Measurements from ENCODE around the gene TMEM106B.
"Not testable (repeated sequence)": the region's sequence is repeated elsewhere in the genome, so short reads cannot be mapped to it uniquely, and the experiment has no call there.

The TMEM106B gene

GRCh38 chr7:12211054-12211710, at the start of gene TMEM106B:
Gene TMEM106B, plus strand, starts transcription at chr7:12211294. Its CDS starts 3,517 bp downstream, at chr7:12214811.
- DNase-seq (ENCODE audit: low spot score) = peak; percentile 91

DNA sequence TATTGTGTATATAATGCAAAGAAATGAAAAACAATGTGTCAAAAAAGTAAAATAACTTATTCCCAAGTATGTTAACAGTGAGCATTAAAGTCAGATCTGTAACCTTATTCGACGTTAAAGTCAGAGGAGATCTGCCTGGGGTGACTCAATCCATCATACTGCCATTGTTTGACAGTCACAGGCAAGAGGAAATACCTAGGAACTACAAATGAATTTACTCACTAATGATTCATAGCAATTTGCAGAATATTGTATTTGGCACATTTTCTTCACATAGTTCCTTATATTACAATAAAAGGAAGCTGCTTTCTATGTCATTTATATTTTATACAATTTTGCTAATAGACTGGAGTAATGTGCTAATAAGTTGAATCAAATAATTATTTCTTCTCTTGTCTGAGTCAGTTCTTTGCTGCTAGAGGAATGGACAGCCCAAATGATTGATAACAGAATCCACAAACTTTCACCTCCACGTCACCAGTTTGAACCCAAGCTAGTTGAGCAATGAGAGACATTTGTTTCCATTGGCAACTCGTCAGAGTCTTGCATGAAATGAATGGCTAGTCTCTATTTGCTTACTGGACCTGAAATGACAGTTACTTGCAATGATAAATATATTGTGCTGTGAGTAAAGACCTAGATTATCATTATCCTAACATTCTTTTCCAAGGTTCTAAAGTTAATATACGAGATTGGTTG, 48.5 kb upstream of the TMEM106B start:
- DNase-seq (ENCODE audit: low spot score) = peak; percentile 22

DNA sequence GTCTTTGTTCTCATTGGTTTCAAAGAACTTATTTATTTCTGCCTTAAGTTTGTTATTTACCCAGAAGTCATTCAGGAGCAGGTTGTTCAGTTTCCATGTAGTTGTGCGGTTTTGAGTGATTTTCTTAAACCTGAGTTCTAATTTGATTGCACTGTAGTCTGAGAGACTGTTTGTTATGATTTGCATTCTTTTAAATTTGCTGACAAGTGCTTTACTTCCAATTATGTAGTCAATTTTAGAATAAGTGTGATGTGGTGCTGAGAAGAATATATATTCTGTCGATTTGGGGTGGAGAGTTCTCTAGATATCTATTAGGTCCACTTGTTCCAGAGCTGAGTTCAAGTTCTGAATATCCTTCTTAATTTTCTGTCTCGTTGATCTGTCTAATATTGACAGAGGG, 43.0 kb upstream of the TMEM106B start:
- not testable (repeated sequence) for DNase-seq (ENCODE audit: low spot score)

GRCh38 chr7:12169981-12170820, 40.9 kb upstream of the TMEM106B start:
- DNase-seq (ENCODE audit: low spot score) = not testable (repeated sequence)

GRCh38 chr7:12173671-12174070, 37.4 kb upstream of the TMEM106B start:
- DNase-seq (ENCODE audit: low spot score) = no peak

GRCh38 chr7:12174931-12175330, 36.2 kb upstream of the TMEM106B start:
- DNase-seq (ENCODE audit: low spot score) = no peak

DNA sequence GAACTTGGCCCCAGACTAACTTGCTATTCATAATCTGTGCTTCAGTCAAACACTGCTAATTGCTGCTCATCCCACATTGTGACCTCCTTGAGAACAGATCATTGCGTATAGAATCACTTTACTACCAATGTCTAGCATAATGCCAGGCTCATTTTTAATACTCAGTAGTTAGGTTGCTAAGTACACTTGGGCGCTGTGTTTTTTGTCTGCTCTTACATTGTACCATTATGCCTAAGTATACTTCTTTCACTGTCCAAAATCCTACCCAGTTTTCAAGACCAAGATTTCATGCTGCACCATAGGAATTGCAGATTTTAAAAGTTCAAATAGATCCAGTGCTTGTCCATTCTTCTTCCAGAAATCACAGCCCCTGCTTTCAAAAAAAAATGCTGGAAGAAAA, 32.8 kb upstream of the TMEM106B start:
- no peak for DNase-seq (ENCODE audit: low spot score)

GRCh38 chr7:12194426-12194825, 16.7 kb upstream of the TMEM106B start:
- no peak for DNase-seq (ENCODE audit: low spot score)

- no peak for DNase-seq (ENCODE audit: low spot score)
These were observed 14.7 kb upstream of the TMEM106B start for GRCh38 chr7:12196386-12196785.

GRCh38 chr7:12199363-12199762, 11.7 kb upstream of the TMEM106B start:
- DNase-seq (ENCODE audit: low spot score) = no peak

- DNase-seq (ENCODE audit: low spot score) = no peak
These were observed 4.0 kb upstream of the TMEM106B start for GRCh38 chr7:12207046-12207445.

- DNase-seq (ENCODE audit: low spot score) = no peak
These were observed 1.9 kb upstream of the TMEM106B start for GRCh38 chr7:12209221-12209620.

GRCh38 chr7:12210179-12211053, 678 bp upstream of the TMEM106B start:
- no peak for DNase-seq (ENCODE audit: low spot score)

DNA sequence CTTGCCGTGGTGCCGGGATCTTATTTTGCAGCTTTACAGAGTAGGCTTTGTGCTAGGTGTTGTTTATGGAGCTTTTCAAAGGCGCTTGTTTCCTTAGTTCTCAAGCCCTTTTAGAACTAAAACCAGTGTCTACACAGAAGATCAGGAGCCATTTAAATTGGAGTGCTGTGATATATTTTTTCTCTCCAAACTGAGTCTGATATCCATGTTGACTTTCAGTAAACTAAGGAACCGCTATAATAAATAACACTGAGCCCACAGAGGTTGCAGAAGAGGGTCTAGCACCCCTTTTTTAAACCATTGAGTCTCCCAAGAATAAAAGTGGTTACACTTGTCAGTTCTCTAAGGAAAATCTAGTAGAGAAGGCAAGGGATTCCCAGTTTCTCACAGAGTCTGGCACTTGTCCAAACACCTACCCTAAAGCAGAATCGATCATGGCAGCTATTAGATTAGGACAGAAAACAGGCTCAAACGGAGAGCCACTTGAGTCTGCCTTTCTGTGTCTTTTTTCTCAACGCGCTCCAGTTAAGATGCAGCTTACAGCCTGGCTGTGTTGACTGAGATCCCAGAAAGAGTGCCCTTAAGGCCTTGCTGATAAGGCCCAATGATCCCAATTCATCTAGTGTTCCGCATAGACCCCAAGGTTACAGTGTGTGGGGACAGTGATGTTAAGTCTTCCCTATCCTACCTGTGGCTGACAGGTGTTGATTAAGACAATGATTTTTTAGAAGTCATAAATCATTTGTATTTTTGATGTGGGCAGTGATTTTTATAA, 804 bp downstream of the TMEM106B start:
- DNase-seq (ENCODE audit: low spot score) = no peak

DNA sequence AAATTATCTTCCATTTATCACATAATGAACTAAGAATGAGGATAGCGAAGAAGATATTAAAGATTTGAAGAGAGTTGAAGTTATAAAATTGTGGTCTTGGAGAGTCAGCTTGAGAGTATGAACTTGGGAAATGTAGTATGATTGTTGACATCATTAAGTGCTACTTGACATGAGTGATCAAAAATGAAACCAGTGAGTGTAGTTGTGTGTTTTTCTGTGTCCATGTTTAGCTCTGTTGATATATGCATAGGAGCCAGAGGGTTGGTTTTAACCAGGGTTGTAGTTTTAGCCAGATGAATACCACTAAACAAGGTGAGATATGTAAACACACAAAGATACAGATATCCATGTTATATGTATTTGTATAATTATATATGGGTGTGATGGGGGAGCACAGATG, 6.2 kb downstream of the TMEM106B start:
- DNase-seq (ENCODE audit: low spot score) = no peak

DNA sequence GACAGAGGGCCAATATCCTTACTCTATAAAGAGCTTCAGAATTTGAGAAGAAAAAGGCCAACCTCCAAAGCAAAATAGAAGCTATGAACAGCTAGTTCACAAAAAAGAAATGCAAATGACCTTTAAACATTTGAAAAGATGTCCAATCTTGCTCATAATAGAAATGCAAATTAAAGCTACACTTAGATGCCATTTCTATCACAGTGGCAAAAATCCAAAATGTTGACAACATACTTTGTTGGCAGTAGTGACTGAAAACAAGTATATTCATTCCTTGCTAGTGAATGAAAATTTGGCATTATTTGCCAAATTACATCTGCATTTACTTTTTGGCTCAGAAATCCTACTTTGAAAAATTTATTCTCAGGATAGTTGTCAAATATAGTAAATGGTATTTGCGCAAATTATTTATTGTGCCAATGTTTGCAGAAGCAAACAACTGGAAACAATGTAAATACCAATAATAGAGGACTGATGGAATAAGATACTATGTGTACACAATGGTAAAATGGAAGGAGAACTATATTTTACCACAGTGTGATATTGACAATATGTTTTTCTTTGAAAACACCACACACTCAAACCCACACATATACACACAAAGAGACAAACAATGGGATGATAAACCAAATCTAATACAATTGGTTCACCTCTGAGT, 9.4 kb downstream of the TMEM106B start:
- DNase-seq (ENCODE audit: low spot score) = no peak

GRCh38 chr7:12221414-12221813, 10.3 kb downstream of the TMEM106B start:
- no peak for DNase-seq (ENCODE audit: low spot score)

GRCh38 chr7:12222889-12223579, 11.9 kb downstream of the TMEM106B start:
- no peak for DNase-seq (ENCODE audit: low spot score)

- not testable (repeated sequence) for DNase-seq (ENCODE audit: low spot score)
These were observed 13.9 kb downstream of the TMEM106B start for GRCh38 chr7:12225017-12225416.

DNA sequence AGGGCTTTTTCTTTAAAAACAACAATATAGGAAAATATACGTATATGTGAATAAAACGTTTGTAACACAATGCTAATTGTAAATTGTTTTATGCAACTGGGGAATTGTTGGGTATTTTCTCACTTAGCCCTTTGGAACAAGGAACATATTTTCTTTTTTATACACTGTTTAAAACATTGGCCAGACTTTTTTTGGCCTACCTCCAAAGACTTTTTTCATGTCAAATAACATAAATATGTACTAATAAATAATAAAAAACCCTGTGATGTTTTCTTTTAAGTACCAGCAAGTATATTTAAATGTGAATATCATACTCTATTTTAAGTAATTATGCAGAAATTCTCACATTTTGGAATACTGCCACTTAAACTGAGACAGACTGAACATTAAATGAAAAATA, 15.7 kb downstream of the TMEM106B start:
- no peak for DNase-seq (ENCODE audit: low spot score)

Measured in hepatic stellate cell (primary cell).